Tibial nerve (tissue), 4 donors: ENCODE data around the gene CPSF6. TPM values are rescaled to one million over a fixed set of nuclear protein-coding genes. Genes with fewer than 3 reads are reported as not detected.
"Not testable (repeated sequence)": the region's sequence is repeated elsewhere in the genome, so short reads cannot be mapped to it uniquely, and the experiment has no call there.

Experiments
- DNase-seq, 2 donors: peaks; one replicate each; pipeline ENCODE4 v3.0.0-alpha.2; 2019; ENCODE audit warnings: low spot score in 2 of 2
- H3K27ac ChIP-seq, 4 donors: fragments of 200-600 bp; sonication (generic) in 3 of 4; one replicate each; pipeline ENCODE4 v1.5.1; 2017 to 2019; ENCODE audit warnings: mild to moderate bottlenecking in 1 of 4
- H3K27me3 ChIP-seq, 2 donors: fragments of 200-600 bp; sonication (generic) in 1 of 2; one replicate each; pipeline versions ENCODE4 v1.5.1 to v1.6.0; 2017 to 2019
- H3K36me3 ChIP-seq, 3 donors: fragments of 200-600 bp; sonication (generic); one replicate each; pipeline ENCODE4 v1.5.1; 2018 to 2019
- H3K4me1 ChIP-seq, 4 donors: fragments of 200-600 bp; sonication (generic) in 3 of 4; one replicate each; pipeline ENCODE4 v1.5.1; 2017 to 2019
- H3K4me3 ChIP-seq, 4 donors: fragments of 200-600 bp; sonication (generic) in 3 of 4; one replicate each; pipeline ENCODE4 v1.5.1; 2017 to 2019; ENCODE audit warnings: mild to moderate bottlenecking in 1 of 4, moderate library complexity in 1 of 4
- H3K9me3 ChIP-seq, 4 donors: fragments of 200-600 bp; sonication (generic) in 3 of 4; one replicate each; pipeline ENCODE4 v1.5.1; 2017 to 2019
- CTCF ChIP-seq, 5 experiments: fragments of 200-600 bp in 3 of 5; fragments of 450-650 bp in 2 of 5; sonication (generic) in 3 of 5; IDR thresholded peaks; one replicate each; pipeline ENCODE4 v1.5.1; 2016 to 2019; ENCODE audit warnings: antibody characterized with exemption in 5 of 5, mild to moderate bottlenecking in 3 of 5, moderate library complexity in 2 of 5
- EP300 ChIP-seq, 2 donors: sonication (generic); formaldehyde crosslinking; IDR thresholded peaks; one replicate each; pipeline ENCODE4 v1.6.1; 2017; ENCODE audit warnings: antibody characterized with exemption in 2 of 2, mild to moderate bottlenecking in 1 of 2
- POLR2A ChIP-seq, 2 donors: fragments of 450-650 bp; IDR thresholded peaks; one replicate each; pipeline ENCODE4 v1.6.1; 2017; ENCODE audit warnings: antibody characterized with exemption in 2 of 2, mild to moderate bottlenecking in 2 of 2, moderate library complexity in 2 of 2
- WGBS, 2 donors: methylation state at CpG; one replicate each; pipeline ENCODE4 v1.1.5; 2018; 5-methylcytosine and 5-hydroxymethylcytosine counted together
- total RNA-seq, 4 donors: library from RNA; depleted of rRNA; stranded (reverse); fragments of >200 nt; gene quantifications; one replicate each; pipeline ENCODE4 v1.1.0, GENCODE V29; 2016

Gene CPSF6
- total RNA-seq, 4 donors from 2014 or later, result 37.3 to 50.0 (median 43.2) TPM

GRCh38 chr12:69304284-69304683 lies 64.9 kb downstream of the CPSF6 start:
- peaks cover 0 to 32% (median 4%) of the 10 kb centered on the region in 4 donors for H3K9me3 ChIP-seq
- no peak for DNase-seq
- no peaks in the 10 kb centered on the region for H3K36me3 ChIP-seq
- no peaks in the 10 kb centered on the region for H3K27me3 ChIP-seq
- H3K27ac ChIP-seq, result no peak overlapping the region
- 84 to 97% methylated on average over 1 of the region's 1 CpG for WGBS, 2 donors
- no peak overlapping the region for H3K4me3 ChIP-seq
- no peaks in the 10 kb centered on the region for H3K4me1 ChIP-seq
- TF ChIP-seq POLR2A (IDR thresholded peaks at IDR 0.05), result no peak
- TF ChIP-seq EP300 (IDR thresholded peaks at IDR 0.05), result no peak
- no peak for TF ChIP-seq CTCF (IDR thresholded peaks at IDR 0.05)

GRCh38 chr12:69309461-69309860 lies 70.1 kb downstream of the CPSF6 start:
- no peak for TF ChIP-seq CTCF (IDR thresholded peaks at IDR 0.05)
- no peak for TF ChIP-seq POLR2A (IDR thresholded peaks at IDR 0.05)
- no peak for TF ChIP-seq EP300 (IDR thresholded peaks at IDR 0.05)
- H3K9me3 ChIP-seq, result peaks cover 0 to 28% (median 1%) of the 10 kb centered on the region in 4 donors
- H3K27me3 ChIP-seq, result no peaks in the 10 kb centered on the region
- no peak overlapping the region for H3K27ac ChIP-seq
- no peak overlapping the region for H3K4me3 ChIP-seq
- DNase-seq, result no peak
- H3K4me1 ChIP-seq, result no peaks in the 10 kb centered on the region
- H3K36me3 ChIP-seq, result no peaks in the 10 kb centered on the region
- WGBS, 2 donors, result 85 to 86% methylated on average over 3 of the region's 3 CpGs

GRCh38 chr12:69313209-69313608 lies 73.8 kb downstream of the CPSF6 start:
- H3K27ac ChIP-seq, result no peak overlapping the region
- no peaks in the 10 kb centered on the region for H3K4me1 ChIP-seq
- H3K36me3 ChIP-seq, result no peaks in the 10 kb centered on the region
- no peaks in the 10 kb centered on the region for H3K27me3 ChIP-seq
- DNase-seq, result no peak
- TF ChIP-seq CTCF (IDR thresholded peaks at IDR 0.05), result no peak
- no peak for TF ChIP-seq EP300 (IDR thresholded peaks at IDR 0.05)
- TF ChIP-seq POLR2A (IDR thresholded peaks at IDR 0.05), result no peak
- H3K4me3 ChIP-seq, result no peak overlapping the region
- peaks cover 0 to 16% (median 0%) of the 10 kb centered on the region in 4 donors for H3K9me3 ChIP-seq
- 97% methylated on average over 3 of the region's 3 CpGs for WGBS, 2 donors

- DNase-seq, H3K27me3 ChIP-seq, H3K4me1 ChIP-seq, H3K4me3 ChIP-seq, H3K36me3 ChIP-seq, H3K27ac ChIP-seq: not testable (repeated sequence)
- peaks cover 0 to 23% (median 2%) of the 10 kb centered on the region in 4 donors for H3K9me3 ChIP-seq
Observed at GRCh38 chr12:69316784-69317183, 77.4 kb downstream of the CPSF6 start.

GRCh38 chr12:69317233-69317632 lies 77.9 kb downstream of the CPSF6 start:
- not testable (repeated sequence) for DNase-seq, H3K36me3 ChIP-seq, H3K27ac ChIP-seq, H3K27me3 ChIP-seq, H3K4me1 ChIP-seq, H3K4me3 ChIP-seq
- H3K9me3 ChIP-seq, result peaks cover 0 to 23% (median 2%) of the 10 kb centered on the region in 4 donors
- 89 to 93% methylated on average over 2 of the region's 2 CpGs for WGBS, 2 donors

GRCh38 chr12:69318225-69318624 lies 78.9 kb downstream of the CPSF6 start:
- peaks cover 0 to 17% (median 2%) of the 10 kb centered on the region in 4 donors for H3K9me3 ChIP-seq
- no peak overlapping the region for H3K27ac ChIP-seq
- TF ChIP-seq POLR2A (IDR thresholded peaks at IDR 0.05), result no peak
- TF ChIP-seq CTCF (IDR thresholded peaks at IDR 0.05), result no peak
- no peak for TF ChIP-seq EP300 (IDR thresholded peaks at IDR 0.05)
- H3K4me3 ChIP-seq, result no peak overlapping the region
- no peaks in the 10 kb centered on the region for H3K36me3 ChIP-seq
- no peak for DNase-seq
- H3K4me1 ChIP-seq, result no peaks in the 10 kb centered on the region
- no peaks in the 10 kb centered on the region for H3K27me3 ChIP-seq
- 94 to 95% methylated on average over 2 of the region's 2 CpGs for WGBS, 2 donors
